Prostate gland (tissue), 2 donors: Measurements from ENCODE around the gene ST7L. TPM values are rescaled to one million over a fixed set of nuclear protein-coding genes. Genes with fewer than 3 reads are reported as not detected.
A peak's percentile ranks its signal among the peaks of the same experiment; 100 is the strongest.
"Not testable (repeated sequence)": the region's sequence is repeated elsewhere in the genome, so short reads cannot be mapped to it uniquely, and the experiment has no call there.

Source experiments
- DNase-seq: peaks from one replicate; pipeline ENCODE4 v3.0.0-alpha.2; 2019; ENCODE audit warnings: low spot score
- H3K27ac ChIP-seq, 2 donors: fragments of 200-600 bp; sonication (generic); 2 replicates each; pipeline ENCODE4 v1.5.1; 2017 to 2019
- H3K27me3 ChIP-seq: fragments of 200-600 bp; sonication (generic); replicated peaks from 2 replicates; pipeline ENCODE4 v1.5.1; 2019; ENCODE audit not compliant: insufficient read depth
- H3K36me3 ChIP-seq, 2 donors: fragments of 200-600 bp; sonication (generic); 1 replicate in 1 of 2; 2 replicates in 1 of 2; pipeline versions ENCODE4 v1.5.1 to v1.8.1; 2017 to 2019
- H3K4me1 ChIP-seq: fragments of 200-600 bp; sonication (generic); replicated peaks from 2 replicates; pipeline ENCODE4 v1.5.1; 2019
- H3K4me3 ChIP-seq, 2 donors: fragments of 200-600 bp; sonication (generic); 2 replicates each; pipeline ENCODE4 v1.5.1; 2017 to 2019
- H3K9me3 ChIP-seq: fragments of 200-600 bp; sonication (generic); 2 replicates; pipeline ENCODE4 v1.5.1; 2017
- CTCF ChIP-seq, 4 experiments: fragments of 200-600 bp in 2 of 4; fragments of 450-650 bp in 2 of 4; sonication (generic) in 2 of 4; IDR thresholded peaks; 1 replicate in 3 of 4; 2 replicates in 1 of 4; pipeline ENCODE4 v1.5.1; 2016 to 2019; ENCODE audit warnings: antibody characterized with exemption in 4 of 4, mild to moderate bottlenecking in 2 of 4, moderate library complexity in 2 of 4
- POLR2A ChIP-seq: fragments of 450-650 bp; IDR thresholded peaks from one replicate; pipeline ENCODE4 v1.6.1; 2016; ENCODE audit warnings: antibody characterized with exemption, mild to moderate bottlenecking
- POLR2AphosphoS5 ChIP-seq: sonication (generic); formaldehyde crosslinking; IDR thresholded peaks from one replicate; pipeline ENCODE4 v1.6.1; 2017; ENCODE audit warnings: antibody characterized with exemption
- WGBS: methylation state at CpG from one replicate; pipeline ENCODE4 v1.1.5; 2018; 5-methylcytosine and 5-hydroxymethylcytosine counted together
- intact Hi-C: fragments of 100-400 bp; cut with DNase I; formaldehyde crosslinking; loops from one replicate; pipeline ENCODE4 v1.14.2; 2022
- total RNA-seq, 2 donors: library from RNA; depleted of rRNA; stranded (reverse); fragments of >200 nt; gene quantifications; one replicate each; pipeline ENCODE4 v1.1.0, GENCODE V29; 2016

The ST7L gene
- total RNA-seq, 2 donors from 2014 or later, result 22.7 to 28.4 TPM

- TF ChIP-seq POLR2A (no peak), POLR2AphosphoS5 (no peak), CTCF (IDR thresholded peaks at IDR 0.05) (no peak)
- no peak for DNase-seq
- Histone ChIP-seq H3K36me3 (no peaks in the 10 kb centered on the region), H3K4me1 (no peaks in the 10 kb centered on the region), H3K27ac (no peak overlapping the region), H3K9me3 (no peaks in the 10 kb centered on the region), H3K4me3 (no peak overlapping the region), H3K27me3 (no peaks in the 10 kb centered on the region)
- intact Hi-C loops, result no loop called here
These were observed 7.9 kb upstream of the ST7L start for GRCh38 chr1:112626887-112627286.

- intact Hi-C loops, result no loop called here
- no peak for DNase-seq
- no peak overlapping the region for H3K27ac ChIP-seq
- no peaks in the 10 kb centered on the region for H3K27me3 ChIP-seq
- no peaks in the 10 kb centered on the region for H3K4me1 ChIP-seq
- WGBS, result 95% methylated on average over 5 of the region's 5 CpGs
- no peaks in the 10 kb centered on the region for H3K36me3 ChIP-seq
- H3K4me3 ChIP-seq, result no peak overlapping the region
- TF ChIP-seq POLR2A (no peak), CTCF (IDR thresholded peaks at IDR 0.05) (no peak), POLR2AphosphoS5 (no peak)
- H3K9me3 ChIP-seq, result no peaks in the 10 kb centered on the region
These were observed 7.3 kb upstream of the ST7L start for GRCh38 chr1:112626193-112626592.

- no peaks in the 10 kb centered on the region for H3K27me3 ChIP-seq
- H3K4me1 ChIP-seq, result peaks cover 5% of the 10 kb centered on the region
- no peak for TF ChIP-seq POLR2AphosphoS5
- no peak for TF ChIP-seq POLR2A
- no peak for TF ChIP-seq CTCF (IDR thresholded peaks at IDR 0.05)
- no peak for DNase-seq
- no peaks in the 10 kb centered on the region for H3K9me3 ChIP-seq
- 93% methylated on average over 2 of the region's 2 CpGs for WGBS
- H3K27ac ChIP-seq, result no peak overlapping the region
- H3K4me3 ChIP-seq, result no peak overlapping the region
- H3K36me3 ChIP-seq, result no peaks in the 10 kb centered on the region
- intact Hi-C loops, result no loop called here
These were observed 6.8 kb upstream of the ST7L start for GRCh38 chr1:112625696-112626095.

- intact Hi-C loops, H3K27me3 ChIP-seq, H3K9me3 ChIP-seq, H3K4me3 ChIP-seq, DNase-seq, H3K36me3 ChIP-seq, H3K4me1 ChIP-seq, H3K27ac ChIP-seq: not testable (repeated sequence)
- 92% methylated on average over 5 of the region's 5 CpGs for WGBS
These were observed 5.6 kb upstream of the ST7L start for GRCh38 chr1:112624493-112624892.

- under 1% methylated on average over 6 of the region's 6 CpGs for WGBS
- H3K4me3 ChIP-seq, result peak overlapping the region; percentile 85 to 91
- no peaks in the 10 kb centered on the region for H3K27me3 ChIP-seq
- no peaks in the 10 kb centered on the region for H3K36me3 ChIP-seq
- H3K27ac ChIP-seq, result peak overlapping the region; percentile 95 to 98
- intact Hi-C loops, result no loop called here
- H3K4me1 ChIP-seq, result peaks cover 6% of the 10 kb centered on the region
- TF ChIP-seq CTCF (IDR thresholded peaks at IDR 0.05) (no peak), POLR2AphosphoS5 (no peak), POLR2A (no peak)
- no peaks in the 10 kb centered on the region for H3K9me3 ChIP-seq
- no peak for DNase-seq
These were observed 1.4 kb upstream of the ST7L start for GRCh38 chr1:112620377-112620695.
